Prostate gland (tissue), 1 donor: ENCODE data around the gene ERBB2.

Experiments used
- POLR2A ChIP-seq: fragments of 450-650 bp; IDR thresholded peaks from one replicate; pipeline ENCODE4 v1.6.1; 2016; ENCODE audit warnings: antibody characterized with exemption, mild to moderate bottlenecking
- POLR2AphosphoS5 ChIP-seq: sonication (generic); formaldehyde crosslinking; IDR thresholded peaks from one replicate; pipeline ENCODE4 v1.6.1; 2017; ENCODE audit warnings: antibody characterized with exemption

GRCh38 chr17:39666601-39667261 lies 33.1 kb upstream of the ERBB2 start:
- TF ChIP-seq POLR2A (no peak), POLR2AphosphoS5 (no peak)
